ENCODE results near the gene LRRC17.

DNA sequence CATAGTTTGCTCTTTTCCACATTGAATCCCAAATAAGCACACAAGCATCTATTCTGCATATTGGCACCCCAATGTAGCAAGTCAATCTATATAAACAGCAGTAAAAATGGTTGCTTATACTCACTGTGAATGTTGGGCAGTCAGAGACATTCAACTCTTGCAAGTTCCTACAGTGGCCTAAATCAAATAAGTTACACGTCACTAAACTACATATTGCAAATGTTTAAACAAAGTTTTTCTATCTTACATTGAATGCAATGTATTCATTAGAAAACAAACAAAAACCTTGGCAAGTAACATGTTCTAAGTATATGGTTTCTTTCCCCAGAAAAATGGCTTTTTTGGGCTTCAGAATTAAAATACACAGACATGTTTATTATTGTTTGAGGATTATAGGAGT is 19.0 kb downstream of the LRRC17 start:
- TF ChIP-seq, protein P1, sequence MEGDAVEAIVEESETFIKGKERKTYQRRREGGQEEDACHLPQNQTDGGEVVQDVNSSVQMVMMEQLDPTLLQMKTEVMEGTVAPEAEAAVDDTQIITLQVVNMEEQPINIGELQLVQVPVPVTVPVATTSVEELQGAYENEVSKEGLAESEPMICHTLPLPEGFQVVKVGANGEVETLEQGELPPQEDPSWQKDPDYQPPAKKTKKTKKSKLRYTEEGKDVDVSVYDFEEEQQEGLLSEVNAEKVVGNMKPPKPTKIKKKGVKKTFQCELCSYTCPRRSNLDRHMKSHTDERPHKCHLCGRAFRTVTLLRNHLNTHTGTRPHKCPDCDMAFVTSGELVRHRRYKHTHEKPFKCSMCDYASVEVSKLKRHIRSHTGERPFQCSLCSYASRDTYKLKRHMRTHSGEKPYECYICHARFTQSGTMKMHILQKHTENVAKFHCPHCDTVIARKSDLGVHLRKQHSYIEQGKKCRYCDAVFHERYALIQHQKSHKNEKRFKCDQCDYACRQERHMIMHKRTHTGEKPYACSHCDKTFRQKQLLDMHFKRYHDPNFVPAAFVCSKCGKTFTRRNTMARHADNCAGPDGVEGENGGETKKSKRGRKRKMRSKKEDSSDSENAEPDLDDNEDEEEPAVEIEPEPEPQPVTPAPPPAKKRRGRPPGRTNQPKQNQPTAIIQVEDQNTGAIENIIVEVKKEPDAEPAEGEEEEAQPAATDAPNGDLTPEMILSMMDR (IDR thresholded peaks at IDR 0.05 in 4 of 5, conservative IDR thresholded peaks at IDR 0.05 in 1 of 5), result no peak
- no peak for TF ChIP-seq POLR2A (IDR thresholded peaks at IDR 0.05)
